Type B pancreatic cell (in vitro differentiated cells): ENCODE data around the gene PPM1D. TPM values are rescaled to one million over a fixed set of nuclear protein-coding genes. Genes with fewer than 3 reads are reported as not detected.

Experiments
- DNase-seq: peaks from one replicate; pipeline ENCODE4 v3.0.0; 2021; ENCODE audit warnings: mixed read lengths; ENCODE audit not compliant: unreplicated experiment; ENCODE audit errors: extremely low spot score
- H3K27ac Mint-ChIP-seq: 2 replicates; pipeline ENCODE4 v1.8.0; 2021; ENCODE audit warnings: mild to moderate bottlenecking, mixed read lengths
- H3K27me3 Mint-ChIP-seq: 2 replicates; pipeline ENCODE4 v1.8.0; 2021; ENCODE audit warnings: mixed read lengths
- H3K36me3 Mint-ChIP-seq: 2 replicates; pipeline ENCODE4 v1.8.0; 2021; ENCODE audit warnings: mixed read lengths
- H3K4me1 Mint-ChIP-seq: one replicate; pipeline ENCODE4 v1.8.0; 2021; ENCODE audit warnings: mixed read lengths; ENCODE audit not compliant: unreplicated experiment
- H3K4me3 Mint-ChIP-seq: 2 replicates; pipeline ENCODE4 v1.8.0; 2021; ENCODE audit warnings: mild to moderate bottlenecking, mixed read lengths
- H3K9me3 Mint-ChIP-seq: 2 replicates; pipeline ENCODE4 v1.8.0; 2021; ENCODE audit warnings: mixed read lengths
- total RNA-seq: library from RNA; stranded (reverse); gene quantifications from 2 replicates; pipeline ENCODE4 v1.2.1, GENCODE V29; 2021; ENCODE audit warnings: low replicate concordance
- TF ChIP-seq, protein P1 (sequence below): fragments of 200-600 bp; sonication (generic); conservative IDR thresholded peaks from 2 replicates; pipeline ENCODE4 v1.5.0; 2021; ENCODE audit warnings: antibody characterized with exemption, mild to moderate bottlenecking

PPM1D gene
- total RNA-seq, 1 donor from 2014 or later: 25.4 TPM

- TF ChIP-seq, protein P1, sequence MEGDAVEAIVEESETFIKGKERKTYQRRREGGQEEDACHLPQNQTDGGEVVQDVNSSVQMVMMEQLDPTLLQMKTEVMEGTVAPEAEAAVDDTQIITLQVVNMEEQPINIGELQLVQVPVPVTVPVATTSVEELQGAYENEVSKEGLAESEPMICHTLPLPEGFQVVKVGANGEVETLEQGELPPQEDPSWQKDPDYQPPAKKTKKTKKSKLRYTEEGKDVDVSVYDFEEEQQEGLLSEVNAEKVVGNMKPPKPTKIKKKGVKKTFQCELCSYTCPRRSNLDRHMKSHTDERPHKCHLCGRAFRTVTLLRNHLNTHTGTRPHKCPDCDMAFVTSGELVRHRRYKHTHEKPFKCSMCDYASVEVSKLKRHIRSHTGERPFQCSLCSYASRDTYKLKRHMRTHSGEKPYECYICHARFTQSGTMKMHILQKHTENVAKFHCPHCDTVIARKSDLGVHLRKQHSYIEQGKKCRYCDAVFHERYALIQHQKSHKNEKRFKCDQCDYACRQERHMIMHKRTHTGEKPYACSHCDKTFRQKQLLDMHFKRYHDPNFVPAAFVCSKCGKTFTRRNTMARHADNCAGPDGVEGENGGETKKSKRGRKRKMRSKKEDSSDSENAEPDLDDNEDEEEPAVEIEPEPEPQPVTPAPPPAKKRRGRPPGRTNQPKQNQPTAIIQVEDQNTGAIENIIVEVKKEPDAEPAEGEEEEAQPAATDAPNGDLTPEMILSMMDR: no peak
- peak overlapping the region; percentile 50 for H3K27ac Mint-ChIP-seq
Observed at GRCh38 chr17:60573236-60574051, 26.5 kb upstream of the PPM1D start.

DNA sequence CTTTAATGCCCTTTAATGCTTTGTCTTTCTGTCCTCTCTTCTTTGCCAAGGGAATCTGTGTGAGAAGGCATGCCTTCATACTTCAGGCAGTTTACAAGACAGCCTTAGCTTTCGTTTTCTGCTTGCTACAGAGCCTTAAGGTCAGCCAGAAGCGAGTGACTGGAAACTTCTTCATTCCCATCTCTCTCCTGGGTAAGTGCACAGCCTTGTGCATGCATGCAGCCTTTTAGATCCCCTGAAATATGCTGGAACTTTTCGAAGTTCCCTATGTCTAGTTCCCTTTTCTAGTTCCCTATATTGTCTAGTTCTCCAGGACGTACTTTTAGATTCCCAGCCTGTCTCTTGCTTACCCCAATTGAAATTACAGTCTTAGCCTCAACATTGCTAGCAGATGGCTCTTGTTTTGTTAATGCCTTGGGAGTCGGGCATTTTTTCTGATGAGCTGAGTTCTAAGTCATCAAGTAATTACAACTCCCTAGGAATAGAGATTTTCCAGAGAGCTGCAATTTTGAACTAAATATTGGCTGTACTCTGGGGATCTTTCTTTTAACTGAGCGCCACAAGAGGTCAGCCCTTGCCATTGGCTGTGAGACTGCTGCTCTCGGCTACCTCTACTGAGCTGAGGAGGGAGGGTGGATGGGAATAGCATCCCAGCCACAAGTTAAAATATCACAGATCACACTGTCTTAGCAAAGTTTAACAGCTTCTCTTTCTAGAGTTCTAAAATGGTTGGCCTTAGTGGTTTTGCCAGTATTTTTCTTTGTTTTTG, 22.7 kb upstream of the PPM1D start:
- H3K9me3 Mint-ChIP-seq: no peaks in the 10 kb centered on the region
- peaks cover 18% of the 10 kb centered on the region for H3K4me1 Mint-ChIP-seq
- no peak overlapping the region for H3K4me3 Mint-ChIP-seq
- no peaks in the 10 kb centered on the region for H3K27me3 Mint-ChIP-seq
- no peak overlapping the region for H3K27ac Mint-ChIP-seq
- TF ChIP-seq, protein P1: no peak
- no peak for DNase-seq
- no peaks in the 10 kb centered on the region for H3K36me3 Mint-ChIP-seq

More at GRCh38 chr17:60573236-60574051, 26.5 kb upstream of the PPM1D start:
- Mint-ChIP-seq H3K9me3 (no peaks in the 10 kb centered on the region), H3K36me3 (no peaks in the 10 kb centered on the region), H3K27me3 (no peaks in the 10 kb centered on the region), H3K4me1 (peaks cover 27% of the 10 kb centered on the region), H3K4me3 (no peak overlapping the region)
- DNase-seq: no peak

- peaks cover 9% of the 10 kb centered on the region for H3K4me1 Mint-ChIP-seq
- H3K9me3 Mint-ChIP-seq: no peaks in the 10 kb centered on the region
- no peak overlapping the region for H3K4me3 Mint-ChIP-seq
- H3K36me3 Mint-ChIP-seq: no peaks in the 10 kb centered on the region
- no peak for DNase-seq
- TF ChIP-seq, protein P1: no peak
- H3K27ac Mint-ChIP-seq: no peak overlapping the region
- H3K27me3 Mint-ChIP-seq: no peaks in the 10 kb centered on the region
Observed at GRCh38 chr17:60579090-60579489, 20.9 kb upstream of the PPM1D start.

- Mint-ChIP-seq H3K9me3 (no peaks in the 10 kb centered on the region), H3K27me3 (no peaks in the 10 kb centered on the region), H3K4me3 (no peak overlapping the region), H3K27ac (no peak overlapping the region), H3K4me1 (peaks cover 9% of the 10 kb centered on the region), H3K36me3 (no peaks in the 10 kb centered on the region)
- TF ChIP-seq, protein P1: no peak
- DNase-seq: no peak
Observed at GRCh38 chr17:60579551-60579950, 20.4 kb upstream of the PPM1D start.

- H3K4me1 Mint-ChIP-seq: peaks cover 6% of the 10 kb centered on the region
- H3K27me3 Mint-ChIP-seq: no peaks in the 10 kb centered on the region
- no peaks in the 10 kb centered on the region for H3K36me3 Mint-ChIP-seq
- H3K9me3 Mint-ChIP-seq: no peaks in the 10 kb centered on the region
- no peak for DNase-seq
- H3K4me3 Mint-ChIP-seq: no peak overlapping the region
- TF ChIP-seq, protein P1: no peak
- H3K27ac Mint-ChIP-seq: peak overlapping the region; percentile 78
Observed at GRCh38 chr17:60583008-60583407, 17.0 kb upstream of the PPM1D start.
